Measurements from ENCODE around the gene ELOVL7.
"Not testable (repeated sequence)": the region's sequence is repeated elsewhere in the genome, so short reads cannot be mapped to it uniquely, and the experiment has no call there.

ELOVL7 gene

GRCh38 chr5:60870857-60871256 is 26.8 kb upstream of the ELOVL7 start:
- DNase-seq (ENCODE audit: insufficient read length, low spot score) (no peak), FAIRE-seq (no peak)
- TF ChIP-seq TAF1 (IDR thresholded peaks at IDR 0.05; ENCODE audit: low read depth, low read length) (no peak), POLR2AphosphoS5 (IDR thresholded peaks at IDR 0.05; ENCODE audit: low read depth, low read length) (no peak), PAX5 (IDR thresholded peaks at IDR 0.05; ENCODE audit: insufficient read depth, low read length, severe bottlenecking) (no peak), POU2F2 (IDR thresholded peaks at IDR 0.05; ENCODE audit: low read depth, low read length) (no peak), POLR2A (IDR thresholded peaks at IDR 0.05; ENCODE audit: low read depth, low read length) (no peak), SPI1 (IDR thresholded peaks at IDR 0.05; ENCODE audit: low read depth, low read length) (no peak)

GRCh38 chr5:60860572-60860971 is 16.5 kb upstream of the ELOVL7 start:
- FAIRE-seq; DNase-seq (ENCODE audit: insufficient read length, low spot score): not testable (repeated sequence)

GRCh38 chr5:60856066-60856465 is 12.0 kb upstream of the ELOVL7 start:
- FAIRE-seq (peak; percentile 33), DNase-seq (ENCODE audit: insufficient read length, low spot score) (no peak)
- no peak for TF ChIP-seq POLR2AphosphoS5 (IDR thresholded peaks at IDR 0.05; ENCODE audit: low read depth, low read length)

- no peak for DNase-seq (ENCODE audit: insufficient read length, low spot score)
- TF ChIP-seq PAX5 (IDR thresholded peaks at IDR 0.05; ENCODE audit: insufficient read depth, low read length, severe bottlenecking) (no peak), POLR2A (IDR thresholded peaks at IDR 0.05; ENCODE audit: low read depth, low read length) (no peak)
- FAIRE-seq, result no peak
Observed at GRCh38 chr5:60852940-60853339, 8.9 kb upstream of the ELOVL7 start.

- TF ChIP-seq POLR2A (IDR thresholded peaks at IDR 0.05; ENCODE audit: low read depth, low read length) (no peak), SPI1 (IDR thresholded peaks at IDR 0.05; ENCODE audit: low read depth, low read length) (no peak), TAF1 (IDR thresholded peaks at IDR 0.05; ENCODE audit: low read depth, low read length) (no peak), POU2F2 (IDR thresholded peaks at IDR 0.05; ENCODE audit: low read depth, low read length) (no peak), PAX5 (IDR thresholded peaks at IDR 0.05; ENCODE audit: insufficient read depth, low read length, severe bottlenecking) (no peak), POLR2AphosphoS5 (IDR thresholded peaks at IDR 0.05; ENCODE audit: low read depth, low read length) (no peak)
- no peak for DNase-seq (ENCODE audit: insufficient read length, low spot score)
- FAIRE-seq, result no peak
Observed at GRCh38 chr5:60852317-60852716, 8.2 kb upstream of the ELOVL7 start.

- no peak for FAIRE-seq
- DNase-seq (ENCODE audit: insufficient read length, low spot score), result no peak
- TF ChIP-seq POLR2A (IDR thresholded peaks at IDR 0.05; ENCODE audit: low read depth, low read length), result no peak
- TF ChIP-seq POLR2AphosphoS5 (IDR thresholded peaks at IDR 0.05; ENCODE audit: low read depth, low read length), result no peak
- no peak for TF ChIP-seq TAF1 (IDR thresholded peaks at IDR 0.05; ENCODE audit: low read depth, low read length)
- TF ChIP-seq PAX5 (IDR thresholded peaks at IDR 0.05; ENCODE audit: insufficient read depth, low read length, severe bottlenecking), result no peak
- TF ChIP-seq POU2F2 (IDR thresholded peaks at IDR 0.05; ENCODE audit: low read depth, low read length), result no peak
- no peak for TF ChIP-seq SPI1 (IDR thresholded peaks at IDR 0.05; ENCODE audit: low read depth, low read length)
Observed at GRCh38 chr5:60851626-60852025, 7.6 kb upstream of the ELOVL7 start.

GRCh38 chr5:60846298-60846697 is 2.2 kb upstream of the ELOVL7 start:
- no peak for TF ChIP-seq TAF1 (IDR thresholded peaks at IDR 0.05; ENCODE audit: low read depth, low read length)
- no peak for TF ChIP-seq POLR2AphosphoS5 (IDR thresholded peaks at IDR 0.05; ENCODE audit: low read depth, low read length)
- no peak for TF ChIP-seq PAX5 (IDR thresholded peaks at IDR 0.05; ENCODE audit: insufficient read depth, low read length, severe bottlenecking)
- no peak for TF ChIP-seq POU2F2 (IDR thresholded peaks at IDR 0.05; ENCODE audit: low read depth, low read length)
- FAIRE-seq (no peak), DNase-seq (ENCODE audit: insufficient read length, low spot score) (no peak)

- DNase-seq (ENCODE audit: insufficient read length, low spot score), result no peak
- TF ChIP-seq SPI1 (IDR thresholded peaks at IDR 0.05; ENCODE audit: low read depth, low read length), result no peak
- no peak for TF ChIP-seq TAF1 (IDR thresholded peaks at IDR 0.05; ENCODE audit: low read depth, low read length)
- peak; percentile 84 for FAIRE-seq
Observed at GRCh38 chr5:60843386-60843935, 608 bp downstream of the ELOVL7 start.

GRCh38 chr5:60842871-60843385 is 1.1 kb downstream of the ELOVL7 start:
- no peak for DNase-seq (ENCODE audit: insufficient read length, low spot score)
- TF ChIP-seq TAF1 (IDR thresholded peaks at IDR 0.05; ENCODE audit: low read depth, low read length) (no peak), POU2F2 (IDR thresholded peaks at IDR 0.05; ENCODE audit: low read depth, low read length) (no peak), POLR2A (IDR thresholded peaks at IDR 0.05; ENCODE audit: low read depth, low read length) (no peak), POLR2AphosphoS5 (IDR thresholded peaks at IDR 0.05; ENCODE audit: low read depth, low read length) (no peak), SPI1 (IDR thresholded peaks at IDR 0.05; ENCODE audit: low read depth, low read length) (no peak), PAX5 (IDR thresholded peaks at IDR 0.05; ENCODE audit: insufficient read depth, low read length, severe bottlenecking) (no peak)
- FAIRE-seq, result no peak

- no peak for TF ChIP-seq TAF1 (IDR thresholded peaks at IDR 0.05; ENCODE audit: low read depth, low read length)
- no peak for TF ChIP-seq POU2F2 (IDR thresholded peaks at IDR 0.05; ENCODE audit: low read depth, low read length)
- no peak for TF ChIP-seq POLR2A (IDR thresholded peaks at IDR 0.05; ENCODE audit: low read depth, low read length)
- TF ChIP-seq SPI1 (IDR thresholded peaks at IDR 0.05; ENCODE audit: low read depth, low read length), result no peak
- TF ChIP-seq PAX5 (IDR thresholded peaks at IDR 0.05; ENCODE audit: insufficient read depth, low read length, severe bottlenecking), result no peak
- no peak for TF ChIP-seq POLR2AphosphoS5 (IDR thresholded peaks at IDR 0.05; ENCODE audit: low read depth, low read length)
- no peak for FAIRE-seq
Observed at GRCh38 chr5:60841361-60841760, 2.7 kb downstream of the ELOVL7 start.

GRCh38 chr5:60836131-60836530 is 7.9 kb downstream of the ELOVL7 start:
- DNase-seq (ENCODE audit: insufficient read length, low spot score), result no peak
- no peak for TF ChIP-seq POLR2AphosphoS5 (IDR thresholded peaks at IDR 0.05; ENCODE audit: low read depth, low read length)
- TF ChIP-seq TAF1 (IDR thresholded peaks at IDR 0.05; ENCODE audit: low read depth, low read length), result no peak
- no peak for TF ChIP-seq POU2F2 (IDR thresholded peaks at IDR 0.05; ENCODE audit: low read depth, low read length)
- no peak for TF ChIP-seq PAX5 (IDR thresholded peaks at IDR 0.05; ENCODE audit: insufficient read depth, low read length, severe bottlenecking)
- no peak for TF ChIP-seq POLR2A (IDR thresholded peaks at IDR 0.05; ENCODE audit: low read depth, low read length)
- TF ChIP-seq SPI1 (IDR thresholded peaks at IDR 0.05; ENCODE audit: low read depth, low read length), result no peak
- no peak for FAIRE-seq

More at GRCh38 chr5:60841361-60841760, 2.7 kb downstream of the ELOVL7 start:
- no peak for DNase-seq (ENCODE audit: insufficient read length, low spot score)

Data from GM12891 (cell line).